Gastrocnemius medialis (tissue), 4 donors: ENCODE results near the gene C1QTNF1. TPM values are rescaled to one million over a fixed set of nuclear protein-coding genes. Genes with fewer than 3 reads are reported as not detected.

Source experiments
- ATAC-seq, 2 donors: fragments of 150-250 bp; one replicate each; pipeline ENCODE4 v1.9.1; 2016
- DNase-seq, 2 donors: peaks; one replicate each; pipeline ENCODE4 v3.0.0-alpha.2; 2019
- H3K27ac ChIP-seq, 4 donors: fragments of 200-600 bp; sonication (generic); 1 replicate in 1 of 4; 2 replicates in 3 of 4; pipeline ENCODE4 v1.5.1; 2016 to 2018; ENCODE audit warnings: mild to moderate bottlenecking in 2 of 4, moderate library complexity in 1 of 4
- H3K27me3 ChIP-seq, 3 donors: fragments of 200-600 bp; sonication (generic) in 2 of 3; 1 replicate in 1 of 3; 2 replicates in 2 of 3; pipeline versions ENCODE4 v1.5.1 to v1.6.0; 2016 to 2019; ENCODE audit warnings: mild to moderate bottlenecking in 1 of 3, moderate library complexity in 1 of 3
- H3K36me3 ChIP-seq, 2 donors: fragments of 200-600 bp; sonication (generic) in 1 of 2; one replicate each; pipeline ENCODE4 v1.5.1; 2017 to 2018
- H3K4me1 ChIP-seq, 2 donors: fragments of 200-600 bp; sonication (generic) in 1 of 2; one replicate each; pipeline ENCODE4 v1.5.1; 2016 to 2017; ENCODE audit warnings: mild to moderate bottlenecking in 2 of 2
- H3K4me3 ChIP-seq, 4 donors: fragments of 200-600 bp; sonication (generic) in 3 of 4; 1 replicate in 1 of 4; 2 replicates in 3 of 4; pipeline ENCODE4 v1.5.1; 2016 to 2019; ENCODE audit warnings: mild to moderate bottlenecking in 2 of 4
- H3K9me3 ChIP-seq, 3 donors: fragments of 200-600 bp; sonication (generic) in 2 of 3; 1 replicate in 1 of 3; 2 replicates in 2 of 3; pipeline ENCODE4 v1.5.1; 2016 to 2019
- CTCF ChIP-seq, 5 experiments: fragments of 450-650 bp in 3 of 5; fragments of 200-600 bp in 2 of 5; sonication (generic) in 2 of 5; IDR thresholded peaks in 4 of 5; conservative IDR thresholded peaks in 1 of 5; 1 replicate in 4 of 5; 2 replicates in 1 of 5; pipeline ENCODE4 v1.5.1; 2016 to 2019; ENCODE audit warnings: antibody characterized with exemption in 5 of 5, mild to moderate bottlenecking in 3 of 5, moderate library complexity in 3 of 5
- POLR2A ChIP-seq, 2 donors: fragments of 450-650 bp; IDR thresholded peaks; one replicate each; pipeline ENCODE4 v1.6.1; 2017; ENCODE audit warnings: antibody characterized with exemption in 2 of 2, mild to moderate bottlenecking in 2 of 2, moderate library complexity in 2 of 2
- in situ Hi-C, 4 donors: fragments of 200-750 bp; cut with MboI; loops; one replicate each; pipeline versions ENCODE4 v1.15.0 to v1.8.0; 2017; ENCODE audit warnings: low sequenced_read_pairs in 4 of 4
- intact Hi-C: fragments of 100-400 bp; cut with DNase I; formaldehyde crosslinking; loops from one replicate; pipeline ENCODE4 v1.15.1; 2023; ENCODE audit warnings: low total_unique reads
- total RNA-seq, 4 donors: library from RNA; depleted of rRNA; stranded (reverse); fragments of >200 nt; gene quantifications; one replicate each; pipeline versions ENCODE4 v1.1.0 to v1.2.3, GENCODE V29; 2016

Gene C1QTNF1
- total RNA-seq, 4 donors from 2014 or later = 11.1 to 38.6 (median 21.2) TPM

- no peaks in the 10 kb centered on the region for H3K36me3 ChIP-seq
- intact Hi-C loops = no loop called here
- H3K4me1 ChIP-seq = peaks cover 4 to 22% of the 10 kb centered on the region in 2 donors
- in situ Hi-C loops = no loop called here
- no peak for DNase-seq
- no peaks in the 10 kb centered on the region for H3K27me3 ChIP-seq
- H3K27ac ChIP-seq = peak overlapping the region in 3 of 4 donors; percentile 83 to 87 (median 86)
- H3K4me3 ChIP-seq = no peak overlapping the region
- TF ChIP-seq CTCF (IDR thresholded peaks at IDR 0.05 in 4 of 5, conservative IDR thresholded peaks at IDR 0.05 in 1 of 5) = no peak
- TF ChIP-seq POLR2A (IDR thresholded peaks at IDR 0.05) = no peak
- no peak for ATAC-seq
- H3K9me3 ChIP-seq = no peaks in the 10 kb centered on the region
Observed at GRCh38 chr17:78985395-78985794, 38.6 kb upstream of the C1QTNF1 start.

- no peaks in the 10 kb centered on the region for H3K27me3 ChIP-seq
- H3K36me3 ChIP-seq = peaks cover 0 to 7% of the 10 kb centered on the region in 2 donors
- DNase-seq (peak in 1 of 2 donors; percentile 57), ATAC-seq (peak; percentile 65 to 79)
- H3K4me1 ChIP-seq = peaks cover 4 to 22% of the 10 kb centered on the region in 2 donors
- TF ChIP-seq CTCF (IDR thresholded peaks at IDR 0.05 in 4 of 5, conservative IDR thresholded peaks at IDR 0.05 in 1 of 5) (peak in 2 of 5 experiments; percentile 27 to 45), POLR2A (IDR thresholded peaks at IDR 0.05) (peak in 1 of 2 donors; percentile 23)
- H3K27ac ChIP-seq = peak overlapping the region; percentile 63 to 87 (median 84)
- H3K4me3 ChIP-seq = peak overlapping the region; percentile 39 to 64 (median 58)
- intact Hi-C loops (no loop called here), in situ Hi-C loops (no loop called here)
- H3K9me3 ChIP-seq = no peaks in the 10 kb centered on the region
Observed at GRCh38 chr17:78986048-78986648, 37.8 kb upstream of the C1QTNF1 start.

GRCh38 chr17:78986649-78987328, 37.2 kb upstream of the C1QTNF1 start:
- in situ Hi-C loops = no loop called here
- no peak for DNase-seq

GRCh38 chr17:78988152-78988551, 35.8 kb upstream of the C1QTNF1 start:
- no peaks in the 10 kb centered on the region for H3K27me3 ChIP-seq
- no peak for ATAC-seq
- peak overlapping the region in 1 of 4 donors; percentile 5 for H3K27ac ChIP-seq
- intact Hi-C loops = loop anchor here (1.0 kb wide), 1 partner anchor 10 kb away; no protein-coding TSS in a partner anchor
- no peak overlapping the region for H3K4me3 ChIP-seq
- in situ Hi-C loops = no loop called here
- H3K36me3 ChIP-seq = peaks cover 0 to 27% of the 10 kb centered on the region in 2 donors
- no peaks in the 10 kb centered on the region for H3K9me3 ChIP-seq
- H3K4me1 ChIP-seq = peaks cover 4 to 22% of the 10 kb centered on the region in 2 donors
- no peak for DNase-seq
- TF ChIP-seq CTCF (IDR thresholded peaks at IDR 0.05 in 4 of 5, conservative IDR thresholded peaks at IDR 0.05 in 1 of 5) (no peak), POLR2A (IDR thresholded peaks at IDR 0.05) (no peak)

More at GRCh38 chr17:78986649-78987328, 37.2 kb upstream of the C1QTNF1 start:
- H3K4me1 ChIP-seq = peaks cover 4 to 22% of the 10 kb centered on the region in 2 donors
- H3K27me3 ChIP-seq = no peaks in the 10 kb centered on the region
- ATAC-seq = peak; percentile 71 to 80
- H3K9me3 ChIP-seq = no peaks in the 10 kb centered on the region
- intact Hi-C loops = no loop called here
- peak overlapping the region; percentile 63 to 87 (median 84) for H3K27ac ChIP-seq
- H3K4me3 ChIP-seq = peak overlapping the region; percentile 39 to 64 (median 58)
- TF ChIP-seq POLR2A (IDR thresholded peaks at IDR 0.05) (no peak), CTCF (IDR thresholded peaks at IDR 0.05 in 4 of 5, conservative IDR thresholded peaks at IDR 0.05 in 1 of 5) (no peak)
- H3K36me3 ChIP-seq = peaks cover 0 to 14% of the 10 kb centered on the region in 2 donors
